ENCODE results near the gene CNTNAP2. TPM values are rescaled to one million over a fixed set of nuclear protein-coding genes. Genes with fewer than 3 reads are reported as not detected.

Gene CNTNAP2
- total RNA-seq, 2 experiments from 2014 or later = not detected

DNA sequence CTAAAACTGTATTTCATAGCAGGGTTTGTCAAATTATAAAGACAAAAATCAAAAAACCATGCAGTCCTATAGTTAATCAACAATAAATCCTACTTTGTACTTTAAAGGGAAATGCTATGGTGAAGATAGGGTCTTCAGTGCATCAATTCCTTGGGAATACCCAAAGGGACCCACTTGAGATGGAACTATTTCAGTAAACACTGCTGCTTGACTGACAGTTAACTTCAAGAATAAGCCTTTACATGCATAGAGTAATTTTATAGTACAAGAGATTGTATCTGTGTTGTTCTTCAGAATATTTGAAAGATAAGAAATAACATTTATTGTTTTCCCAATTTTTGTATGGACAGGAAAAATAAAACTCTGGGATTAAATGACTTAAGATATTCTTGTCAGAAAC lies 1179.6 kb downstream of the CNTNAP2 start:
- no peaks in the 10 kb centered on the region for H3K4me1 Mint-ChIP-seq (ENCODE audit: low read depth)
- no peaks in the 10 kb centered on the region for H3K27me3 Mint-ChIP-seq (ENCODE audit: low read depth)
- ChIA-PET POLR2A (no interaction called here), CTCF (no interaction called here)
- ATAC-seq (no peak), DNase-seq (no peak)
- no peaks in the 10 kb centered on the region for H3K36me3 Mint-ChIP-seq (ENCODE audit: low read depth)
- peaks cover 7% of the 10 kb centered on the region for H3K9me3 Mint-ChIP-seq (ENCODE audit: insufficient read depth)
- no peak overlapping the region for H3K27ac Mint-ChIP-seq
- H3K4me3 Mint-ChIP-seq = no peak overlapping the region

DNA sequence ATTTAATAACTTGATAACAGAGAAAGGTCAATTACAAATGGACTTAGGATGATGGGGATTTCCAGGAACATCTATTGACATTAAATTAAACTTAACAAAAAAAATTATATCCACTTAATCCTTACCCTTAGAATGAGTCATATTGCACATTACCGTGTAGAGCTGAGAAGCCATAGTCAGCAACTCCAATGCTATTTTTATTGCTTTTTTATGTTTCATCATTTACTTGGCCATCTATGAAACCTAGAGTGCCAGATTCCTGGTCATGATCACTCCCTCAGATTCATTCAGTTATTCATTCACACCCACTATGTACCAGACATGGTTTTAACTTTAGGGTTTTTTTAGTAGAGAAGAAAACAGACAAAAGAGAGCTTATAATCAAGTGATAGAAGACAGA lies 1180.4 kb downstream of the CNTNAP2 start:
- no peaks in the 10 kb centered on the region for H3K36me3 Mint-ChIP-seq (ENCODE audit: low read depth)
- ChIA-PET POLR2A (no interaction called here), CTCF (no interaction called here)
- H3K27me3 Mint-ChIP-seq (ENCODE audit: low read depth) = no peaks in the 10 kb centered on the region
- peaks cover 4% of the 10 kb centered on the region for H3K9me3 Mint-ChIP-seq (ENCODE audit: insufficient read depth)
- no peak overlapping the region for H3K4me3 Mint-ChIP-seq
- no peaks in the 10 kb centered on the region for H3K4me1 Mint-ChIP-seq (ENCODE audit: low read depth)
- no peak overlapping the region for H3K27ac Mint-ChIP-seq
- DNase-seq = no peak
- no peak for ATAC-seq

DNA sequence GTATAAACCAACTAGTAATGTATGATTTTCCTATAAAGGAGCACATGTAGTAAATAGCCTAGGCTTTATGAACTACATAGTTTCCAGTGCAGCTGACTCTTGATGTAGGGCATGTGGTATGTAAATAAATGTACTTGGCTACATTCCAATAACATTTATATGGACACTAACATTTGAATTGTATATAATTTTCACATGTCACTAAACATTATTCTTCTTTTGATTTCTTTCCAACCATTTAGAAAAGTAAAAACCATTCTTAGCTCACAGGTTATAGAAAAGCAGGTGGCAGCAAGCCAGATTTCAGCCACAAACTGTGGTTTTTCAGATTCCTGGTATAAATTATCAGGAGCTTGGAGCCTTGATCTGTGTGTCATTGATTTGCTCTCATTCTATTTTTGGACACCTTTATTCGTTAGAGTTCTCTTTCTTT lies 1182.0 kb downstream of the CNTNAP2 start:
- POLR2A ChIA-PET = no interaction called here
- H3K9me3 Mint-ChIP-seq (ENCODE audit: insufficient read depth) = peaks cover 2% of the 10 kb centered on the region
- CTCF ChIA-PET = no interaction called here
- H3K27ac Mint-ChIP-seq = no peak overlapping the region
- ATAC-seq (no peak), DNase-seq (no peak)
- H3K27me3 Mint-ChIP-seq (ENCODE audit: low read depth) = no peaks in the 10 kb centered on the region
- no peaks in the 10 kb centered on the region for H3K4me1 Mint-ChIP-seq (ENCODE audit: low read depth)
- H3K36me3 Mint-ChIP-seq (ENCODE audit: low read depth) = no peaks in the 10 kb centered on the region
- no peak overlapping the region for H3K4me3 Mint-ChIP-seq

DNA sequence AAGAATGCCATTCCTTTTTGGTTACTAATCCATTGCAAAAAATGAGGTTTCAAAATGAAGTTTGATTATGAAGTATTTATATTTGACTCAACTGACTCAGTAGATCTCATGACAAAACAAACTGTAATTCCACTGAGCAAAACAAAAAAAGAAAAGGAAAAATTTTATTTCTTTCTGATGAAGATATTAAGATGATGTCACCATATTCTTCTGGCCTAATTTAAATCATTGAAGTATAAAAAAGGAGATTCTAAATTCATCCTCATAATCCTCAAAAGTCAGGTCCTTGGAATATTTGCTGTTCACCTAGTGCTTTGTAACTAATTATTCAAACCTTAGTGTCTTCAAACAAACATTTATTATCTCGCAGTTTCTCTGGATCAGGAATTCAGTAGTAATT lies 1183.7 kb downstream of the CNTNAP2 start:
- Mint-ChIP-seq H3K27me3 (ENCODE audit: low read depth) (no peaks in the 10 kb centered on the region), H3K4me1 (ENCODE audit: low read depth) (no peaks in the 10 kb centered on the region), H3K9me3 (ENCODE audit: insufficient read depth) (peaks cover 6% of the 10 kb centered on the region), H3K27ac (no peak overlapping the region), H3K36me3 (ENCODE audit: low read depth) (no peaks in the 10 kb centered on the region), H3K4me3 (no peak overlapping the region)
- no peak for DNase-seq
- no peak for ATAC-seq
- ChIA-PET CTCF (no interaction called here), POLR2A (no interaction called here)

DNA sequence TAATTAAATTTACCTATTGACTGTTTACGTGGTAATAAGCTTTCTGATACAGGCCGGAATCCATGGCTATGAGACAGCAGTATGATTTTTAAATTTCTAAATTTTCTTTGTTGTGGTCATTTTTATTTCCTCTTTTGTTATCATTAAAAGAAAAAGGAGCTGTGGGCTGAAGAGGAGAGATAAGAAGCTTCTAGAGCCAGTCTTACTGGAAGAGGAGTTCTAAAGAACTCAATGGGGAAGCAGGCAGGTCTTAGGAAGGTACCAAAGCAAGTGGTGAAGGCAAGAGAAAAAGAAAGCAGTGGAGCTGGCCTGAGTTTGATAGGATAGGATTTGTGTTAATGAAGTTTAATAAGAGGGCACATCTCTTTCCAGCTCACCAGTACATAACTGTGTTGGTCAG lies 1187.8 kb downstream of the CNTNAP2 start:
- no peak for ATAC-seq
- CTCF ChIA-PET = no interaction called here

DNA sequence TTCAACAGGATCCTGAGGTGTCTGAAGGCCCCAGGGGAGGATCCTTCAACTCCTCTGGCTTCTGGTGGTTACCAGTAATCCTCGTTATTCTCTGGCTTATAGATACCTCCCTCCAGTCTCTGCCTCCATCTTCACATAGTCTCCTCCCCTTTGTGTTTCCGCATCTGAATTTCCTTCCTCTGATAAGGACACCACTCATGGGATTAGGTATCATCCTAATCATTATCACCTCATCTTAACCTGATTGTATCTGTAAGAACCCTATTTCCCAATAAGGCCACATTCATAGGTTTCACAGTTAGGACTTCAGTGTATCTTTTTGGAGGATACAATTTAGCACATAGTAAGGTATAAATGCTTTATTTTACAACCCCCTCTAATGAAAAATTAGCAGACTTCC lies 1189.2 kb downstream of the CNTNAP2 start:
- Mint-ChIP-seq H3K4me1 (ENCODE audit: low read depth) (no peaks in the 10 kb centered on the region), H3K36me3 (ENCODE audit: low read depth) (no peaks in the 10 kb centered on the region), H3K27me3 (ENCODE audit: low read depth) (no peaks in the 10 kb centered on the region), H3K9me3 (ENCODE audit: insufficient read depth) (peaks cover 19% of the 10 kb centered on the region), H3K4me3 (no peak overlapping the region), H3K27ac (no peak overlapping the region)
- ChIA-PET CTCF (no interaction called here), POLR2A (no interaction called here)
- DNase-seq (no peak), ATAC-seq (no peak)

More for the DNA sequence above, 1187.8 kb downstream of the CNTNAP2 start:
- Mint-ChIP-seq H3K27me3 (ENCODE audit: low read depth) (no peaks in the 10 kb centered on the region), H3K4me1 (ENCODE audit: low read depth) (no peaks in the 10 kb centered on the region), H3K27ac (no peak overlapping the region), H3K4me3 (no peak overlapping the region), H3K9me3 (ENCODE audit: insufficient read depth) (peaks cover 11% of the 10 kb centered on the region), H3K36me3 (ENCODE audit: low read depth) (no peaks in the 10 kb centered on the region)
- POLR2A ChIA-PET = no interaction called here
- no peak for DNase-seq

DNA sequence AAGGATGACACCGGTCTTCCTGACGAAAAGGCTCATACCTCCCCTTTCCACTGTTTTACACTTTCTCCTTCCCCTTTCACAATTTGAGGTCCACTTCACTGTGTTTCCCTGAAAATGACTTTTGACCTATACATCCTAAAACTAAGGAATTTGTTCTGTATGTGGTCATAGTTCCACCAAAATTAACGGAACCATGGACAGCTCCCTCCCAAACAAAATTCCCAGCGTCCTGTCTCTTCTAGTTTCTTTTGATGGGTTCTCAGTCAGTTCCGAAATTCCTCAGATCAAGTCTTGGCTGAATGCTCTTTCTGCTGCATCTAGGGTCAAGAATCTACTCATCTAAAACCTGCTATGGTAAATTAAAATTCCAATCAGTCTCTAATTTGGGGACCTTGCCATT lies 1191.9 kb downstream of the CNTNAP2 start:
- H3K9me3 Mint-ChIP-seq (ENCODE audit: insufficient read depth) = peaks cover 18% of the 10 kb centered on the region
- no peaks in the 10 kb centered on the region for H3K4me1 Mint-ChIP-seq (ENCODE audit: low read depth)
- H3K27me3 Mint-ChIP-seq (ENCODE audit: low read depth) = no peaks in the 10 kb centered on the region
- ATAC-seq (no peak), DNase-seq (no peak)
- CTCF ChIA-PET = no interaction called here
- POLR2A ChIA-PET = no interaction called here
- H3K4me3 Mint-ChIP-seq = no peak overlapping the region
- H3K27ac Mint-ChIP-seq = no peak overlapping the region
- H3K36me3 Mint-ChIP-seq (ENCODE audit: low read depth) = no peaks in the 10 kb centered on the region

DNA sequence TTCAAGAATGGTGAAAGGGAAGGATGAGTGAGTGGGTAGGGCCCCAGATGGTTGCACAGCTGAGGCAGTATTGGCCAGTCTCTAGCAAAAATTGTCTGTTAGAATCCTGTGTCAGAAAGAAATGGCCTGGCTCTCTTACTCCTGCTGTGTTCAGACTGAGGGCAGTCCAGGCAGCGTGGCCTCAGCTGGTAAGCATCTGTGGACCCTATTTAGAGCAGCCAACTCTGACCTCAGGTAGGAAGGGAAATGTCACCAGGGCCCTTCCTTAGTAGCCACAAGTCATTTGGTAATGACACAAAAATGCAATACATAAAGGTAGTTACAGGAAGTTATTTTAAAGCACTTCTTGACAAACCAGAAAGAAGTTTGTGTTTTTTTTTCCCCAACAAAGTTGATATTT lies 1194.7 kb downstream of the CNTNAP2 start:
- Mint-ChIP-seq H3K27me3 (ENCODE audit: low read depth) (no peaks in the 10 kb centered on the region), H3K4me3 (no peak overlapping the region), H3K36me3 (ENCODE audit: low read depth) (no peaks in the 10 kb centered on the region), H3K9me3 (ENCODE audit: insufficient read depth) (peaks cover 17% of the 10 kb centered on the region), H3K27ac (no peak overlapping the region), H3K4me1 (ENCODE audit: low read depth) (no peaks in the 10 kb centered on the region)
- CTCF ChIA-PET = no interaction called here
- ATAC-seq (no peak), DNase-seq (no peak)
- POLR2A ChIA-PET = no interaction called here

DNA sequence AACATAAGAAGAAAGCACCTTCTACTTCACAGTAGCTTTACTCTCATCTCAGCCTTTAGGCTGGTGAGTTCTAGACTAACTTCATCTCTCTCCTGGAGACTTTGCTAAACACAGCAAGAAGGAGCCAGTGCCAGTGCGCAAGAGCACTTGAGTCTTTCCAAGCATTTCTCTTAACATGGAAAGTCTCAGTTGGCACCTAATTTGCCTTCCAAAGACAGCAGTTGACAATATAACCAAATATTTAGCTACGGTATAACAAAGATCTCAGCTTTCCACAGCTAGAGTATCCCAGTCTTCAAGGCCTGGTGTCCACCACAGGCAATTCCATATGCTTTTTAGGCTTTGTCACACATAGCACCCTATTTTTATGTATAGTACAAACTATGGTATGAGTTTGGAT lies 1204.9 kb downstream of the CNTNAP2 start:
- no peak overlapping the region for H3K27ac Mint-ChIP-seq
- H3K4me1 Mint-ChIP-seq (ENCODE audit: low read depth) = no peaks in the 10 kb centered on the region
- POLR2A ChIA-PET = no interaction called here
- no peaks in the 10 kb centered on the region for H3K27me3 Mint-ChIP-seq (ENCODE audit: low read depth)
- no peaks in the 10 kb centered on the region for H3K36me3 Mint-ChIP-seq (ENCODE audit: low read depth)
- DNase-seq (no peak), ATAC-seq (no peak)
- CTCF ChIA-PET = no interaction called here
- no peak overlapping the region for H3K4me3 Mint-ChIP-seq
- peaks cover 4% of the 10 kb centered on the region for H3K9me3 Mint-ChIP-seq (ENCODE audit: insufficient read depth)

DNA sequence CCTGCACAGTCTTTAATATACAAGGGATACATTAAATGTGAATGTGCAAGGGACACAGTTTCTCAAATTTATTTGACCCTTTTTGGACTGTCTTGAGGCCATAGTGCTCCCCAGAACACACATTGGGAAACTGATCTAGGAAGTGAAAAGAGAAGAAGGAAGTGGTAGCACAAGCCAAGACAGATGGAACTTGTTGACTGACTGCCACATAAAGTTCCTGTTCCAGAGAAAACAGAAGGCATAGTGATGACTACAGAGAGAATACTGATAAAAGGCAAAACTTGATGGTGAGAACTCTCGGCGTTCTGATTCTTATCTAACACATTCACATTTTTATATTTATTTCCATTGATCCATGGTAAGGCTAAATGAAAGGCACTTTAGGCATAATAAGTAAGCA lies 1216.4 kb downstream of the CNTNAP2 start:
- no peak for ATAC-seq
- CTCF ChIA-PET = no interaction called here
- H3K9me3 Mint-ChIP-seq (ENCODE audit: insufficient read depth) = peaks cover 3% of the 10 kb centered on the region
- H3K27ac Mint-ChIP-seq = no peak overlapping the region
- no peaks in the 10 kb centered on the region for H3K4me1 Mint-ChIP-seq (ENCODE audit: low read depth)
- H3K27me3 Mint-ChIP-seq (ENCODE audit: low read depth) = no peaks in the 10 kb centered on the region
- POLR2A ChIA-PET = no interaction called here
- no peaks in the 10 kb centered on the region for H3K36me3 Mint-ChIP-seq (ENCODE audit: low read depth)
- DNase-seq = no peak
- H3K4me3 Mint-ChIP-seq = no peak overlapping the region

DNA sequence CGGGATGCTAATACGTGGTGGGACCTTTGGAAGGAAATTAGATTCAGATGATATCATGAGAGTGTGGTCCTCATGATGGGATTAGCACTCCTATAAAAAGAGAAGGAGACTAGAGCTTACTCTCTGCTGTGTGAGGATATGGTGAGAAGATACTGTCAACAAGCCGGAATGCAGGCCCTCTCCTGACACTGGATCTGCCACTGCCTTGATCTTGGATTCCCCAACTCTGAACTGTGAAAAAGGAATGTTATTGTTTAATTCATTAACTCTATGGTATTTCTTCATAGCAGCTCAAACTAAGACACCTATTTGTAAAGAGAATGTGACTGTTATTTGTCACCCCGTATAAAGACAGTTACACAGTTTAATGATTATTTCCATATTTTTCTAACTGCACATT lies 1246.5 kb downstream of the CNTNAP2 start:
- no peaks in the 10 kb centered on the region for H3K36me3 Mint-ChIP-seq (ENCODE audit: low read depth)
- H3K9me3 Mint-ChIP-seq (ENCODE audit: insufficient read depth) = peaks cover 11% of the 10 kb centered on the region
- DNase-seq = no peak
- H3K27ac Mint-ChIP-seq = no peak overlapping the region
- ATAC-seq = no peak
- no peaks in the 10 kb centered on the region for H3K4me1 Mint-ChIP-seq (ENCODE audit: low read depth)
- H3K4me3 Mint-ChIP-seq = no peak overlapping the region
- ChIA-PET POLR2A (no interaction called here), CTCF (no interaction called here)
- H3K27me3 Mint-ChIP-seq (ENCODE audit: low read depth) = no peaks in the 10 kb centered on the region

DNA sequence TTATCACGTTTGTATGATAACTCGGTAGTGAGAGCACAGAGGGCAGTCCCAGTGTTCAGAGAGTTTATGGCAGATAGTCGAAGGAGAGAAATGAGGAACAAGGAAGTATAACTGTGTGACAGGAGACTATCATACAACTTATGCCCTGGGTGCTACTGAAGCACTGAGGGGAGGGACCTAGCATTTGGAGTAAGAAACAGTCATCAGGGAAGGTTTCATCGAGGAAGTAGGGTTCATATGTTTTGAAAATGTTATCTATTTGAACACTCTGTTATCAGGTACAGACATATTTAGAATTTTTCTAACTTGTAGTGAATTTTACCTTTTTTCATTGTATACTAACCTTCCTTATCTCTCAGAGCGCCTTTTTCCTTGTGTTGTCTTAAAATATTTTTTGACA lies 1259.6 kb downstream of the CNTNAP2 start:
- no peak for DNase-seq
- CTCF ChIA-PET = no interaction called here

DNA sequence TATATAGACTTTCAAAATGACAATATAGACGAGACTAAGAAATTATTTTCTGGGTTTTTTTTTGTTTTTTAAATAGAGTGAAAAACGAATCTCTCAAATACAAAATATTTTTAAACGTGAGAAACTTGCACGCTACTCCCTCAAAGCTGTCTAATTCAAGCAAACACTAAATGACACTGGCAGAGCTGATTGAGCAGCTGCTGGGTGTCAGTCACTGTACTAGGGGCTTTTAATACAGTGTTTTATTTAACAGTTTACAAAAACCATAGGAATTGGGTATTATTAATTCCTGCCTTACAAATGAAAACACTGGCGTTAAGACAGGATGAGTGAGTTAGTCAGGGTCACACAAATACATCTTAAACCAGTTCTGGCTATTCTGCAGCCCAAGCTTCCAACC lies 1264.3 kb downstream of the CNTNAP2 start:
- Mint-ChIP-seq H3K36me3 (ENCODE audit: low read depth) (no peaks in the 10 kb centered on the region), H3K4me1 (ENCODE audit: low read depth) (no peaks in the 10 kb centered on the region), H3K4me3 (no peak overlapping the region), H3K9me3 (ENCODE audit: insufficient read depth) (no peaks in the 10 kb centered on the region), H3K27ac (no peak overlapping the region), H3K27me3 (ENCODE audit: low read depth) (no peaks in the 10 kb centered on the region)
- POLR2A ChIA-PET = no interaction called here
- DNase-seq (no peak), ATAC-seq (no peak)
- CTCF ChIA-PET = no interaction called here

More for the DNA sequence above, 1259.6 kb downstream of the CNTNAP2 start:
- Mint-ChIP-seq H3K27ac (no peak overlapping the region), H3K27me3 (ENCODE audit: low read depth) (no peaks in the 10 kb centered on the region), H3K4me3 (no peak overlapping the region), H3K36me3 (ENCODE audit: low read depth) (no peaks in the 10 kb centered on the region), H3K4me1 (ENCODE audit: low read depth) (no peaks in the 10 kb centered on the region), H3K9me3 (ENCODE audit: insufficient read depth) (no peaks in the 10 kb centered on the region)
- POLR2A ChIA-PET = no interaction called here
- no peak for ATAC-seq
